SK-N-SH (cell line): ENCODE results near the gene POU2AF1. TPM values are rescaled to one million over a fixed set of nuclear protein-coding genes. Genes with fewer than 3 reads are reported as not detected.

Experiments
- CTCF ChIA-PET: fragments of 300-600, 350-600 bp; formaldehyde crosslinking; extraction: SDS; loops from one replicate; lab custom pipeline; 2021; lab: Yijun Ruan, JAX
- POLR2A ChIA-PET: fragments of 350-600 bp; sonication (Branson Sonifier 250); formaldehyde crosslinking; extraction: SDS; loops from one replicate; lab custom pipeline; 2020; ENCODE audit warnings: antibody characterized with exemption, inconsistent platforms; lab: Yijun Ruan, JAX
- DNase-seq: peaks from one replicate; pipeline ENCODE4 v3.0.0; 2012
- H2AFZ ChIP-seq: fragments of 200-600 bp; sonication (generic); 2 replicates; pipeline ENCODE4 v1.8.1; 2016; ENCODE audit warnings: antibody characterized with exemption, mild to moderate bottlenecking, low read depth
- H3F3A ChIP-seq: fragments of 200-600 bp; sonication (generic); replicated peaks from 2 replicates; pipeline ENCODE3; 2016; ENCODE audit warnings: antibody characterized with exemption, mild to moderate bottlenecking; ENCODE audit not compliant: insufficient read depth
- H3K27ac ChIP-seq, 2 experiments: fragments of 200-500 bp in 1 of 2; fragments of 200-600 bp in 1 of 2; sonication (Bioruptor generic) in 1 of 2; sonication (generic), shearing (Covaris generic) in 1 of 2; 2 replicates each; pipeline versions ENCODE4 v1.5.1 to v1.6.1; 2014 to 2016; ENCODE audit warnings: low read depth in 2 of 2, inconsistent platforms in 1 of 2, low read length in 1 of 2, mild to moderate bottlenecking in 1 of 2, mixed read lengths in 1 of 2
- H3K27me3 ChIP-seq: fragments of 200-600 bp; sonication (generic), shearing (Covaris generic); 2 replicates; pipeline ENCODE4 v1.6.1; 2016; ENCODE audit warnings: mixed run types; ENCODE audit not compliant: insufficient read depth
- H3K36me3 ChIP-seq, 2 experiments: fragments of 200-500 bp in 1 of 2; fragments of 200-600 bp in 1 of 2; sonication (Bioruptor generic) in 1 of 2; sonication (generic) in 1 of 2; replicated peaks in 1 of 2; 2 replicates each; pipeline versions ENCODE3 to v1.5.1; 2014 to 2016; ENCODE audit warnings: low read length in 1 of 2, mild to moderate bottlenecking in 1 of 2; ENCODE audit not compliant: insufficient read depth in 2 of 2, control insufficient read depth in 1 of 2
- H3K4me1 ChIP-seq, 2 experiments: fragments of 200-500 bp in 1 of 2; fragments of 200-600 bp in 1 of 2; sonication (Bioruptor generic) in 1 of 2; sonication (generic), shearing (Covaris generic) in 1 of 2; 2 replicates each; pipeline versions ENCODE4 v1.5.1 to v1.6.1; 2014 to 2016; ENCODE audit warnings: low read depth in 1 of 2, low read length in 1 of 2, mixed run types in 1 of 2; ENCODE audit not compliant: insufficient read depth in 2 of 2, control insufficient read depth in 1 of 2
- H3K4me2 ChIP-seq: fragments of 200-600 bp; sonication (generic), shearing (Covaris generic); 2 replicates; pipeline ENCODE4 v1.6.1; 2017; ENCODE audit warnings: mixed run types
- H3K4me3 ChIP-seq, 2 experiments: fragments of 200-500 bp in 1 of 2; fragments of 200-600 bp in 1 of 2; sonication (Bioruptor generic) in 1 of 2; sonication (generic), shearing (Covaris generic) in 1 of 2; 2 replicates each; pipeline versions ENCODE4 v1.5.1 to v1.8.1; 2014 to 2016; ENCODE audit warnings: low read depth in 2 of 2, inconsistent platforms in 1 of 2, low read length in 1 of 2, mild to moderate bottlenecking in 1 of 2, mixed read lengths in 1 of 2, moderate library complexity in 1 of 2
- H3K79me2 ChIP-seq: fragments of 200-600 bp; sonication (generic); 2 replicates; pipeline ENCODE4 v1.8.1; 2017; ENCODE audit warnings: mild to moderate bottlenecking; ENCODE audit not compliant: insufficient read depth
- H3K9ac ChIP-seq: fragments of 200-600 bp; sonication (generic); 2 replicates; pipeline ENCODE4 v1.6.1; 2017; ENCODE audit warnings: mixed run types
- H3K9me2 ChIP-seq: fragments of 200-600 bp; sonication (generic); 2 replicates; pipeline ENCODE4 v1.6.1; 2017; ENCODE audit warnings: mixed run types
- H3K9me3 ChIP-seq: fragments of 200-600 bp; sonication (generic); 2 replicates; pipeline ENCODE4 v1.6.1; 2017; ENCODE audit warnings: mixed run types, mild to moderate bottlenecking, moderate library complexity
- H4K20me1 ChIP-seq: fragments of 200-600 bp; sonication (generic); 2 replicates; pipeline ENCODE4 v1.6.1; 2017; ENCODE audit warnings: mild to moderate bottlenecking, mixed run types; ENCODE audit not compliant: insufficient read depth
- CTCF ChIP-seq: fragments of 200-600 bp; sonication (generic); IDR thresholded peaks from 2 replicates; pipeline ENCODE4 v1.6.1; 2017; ENCODE audit warnings: antibody characterized with exemption, mild to moderate bottlenecking, moderate library complexity
- ELF1 ChIP-seq: IDR thresholded peaks from 2 replicates; pipeline ENCODE4 v1.4.0; 2012
- EP300 ChIP-seq, 2 experiments: IDR thresholded peaks; 2 replicates each; pipeline versions ENCODE4 v1.4.0 to v1.6.1; 2012; ENCODE audit warnings: borderline replicate concordance in 1 of 2, low read depth in 1 of 2, low read length in 1 of 2
- EZH2phosphoT487 ChIP-seq: fragments of 200-600 bp; sonication (generic); IDR thresholded peaks from 2 replicates; pipeline ENCODE4 v1.6.1; 2017; ENCODE audit warnings: low read depth, mixed run types, mild to moderate bottlenecking, antibody characterized with exemption, moderate library complexity, borderline replicate concordance
- GABPA ChIP-seq: IDR thresholded peaks from 2 replicates; pipeline ENCODE4 v1.4.0; 2012; ENCODE audit warnings: low read depth, mild to moderate bottlenecking
- MXI1 ChIP-seq: IDR thresholded peaks from 2 replicates; pipeline ENCODE4 v1.6.1; 2012; ENCODE audit warnings: mild to moderate bottlenecking, low read depth, low read length, improper control_type of control experiment
- POLR2AphosphoS5 ChIP-seq: IDR thresholded peaks from 2 replicates; pipeline ENCODE4 v1.6.1; 2012; ENCODE audit warnings: low read depth, low read length
- RAD21 ChIP-seq: IDR thresholded peaks from 2 replicates; pipeline ENCODE4 v1.6.1; 2012; ENCODE audit warnings: mild to moderate bottlenecking, low read length
- SMC3 ChIP-seq: IDR thresholded peaks from 2 replicates; pipeline ENCODE4 v1.6.1; 2012; ENCODE audit warnings: low read depth, low read length, improper control_type of control experiment
- USF1 ChIP-seq: IDR thresholded peaks from 2 replicates; pipeline ENCODE4 v1.4.0; 2012; ENCODE audit warnings: low read depth, borderline replicate concordance
- WGBS: methylation state at CpG from one replicate; pipeline ENCODE4 v1.1.6; 2017; ENCODE audit warnings: low lambda C conversion rate; 5-methylcytosine and 5-hydroxymethylcytosine counted together
- polyA plus RNA-seq, 3 experiments: library from polyadenylated mRNA; depleted of rRNA; stranded (reverse); fragments of >200 nt; gene quantifications; 2 replicates each; pipeline ENCODE4 v1.2.3, GENCODE V29; 2012

POU2AF1 gene
- polyA plus RNA-seq, 1 of the 3 experiments (the other 2 are of a cell fraction) = 0.07 TPM

- Histone ChIP-seq H3K27ac (no peak overlapping the region), H3K9me3 (0 out of 2 replicates have a peak, but pooled peaks cover 3% of the 10 kb centered on the region), H3K36me3 (no peaks in the 10 kb centered on the region), H2AFZ (no peak overlapping the region), H3K4me3 (no peak overlapping the region), H3K4me1 (peaks cover 9 to 22% of the 10 kb centered on the region in 2 experiments; a peak in 2 of 4 replicates), H3K79me2 (no peaks in the 10 kb centered on the region), H3K9ac (no peak overlapping the region), H3K4me2 (no peak overlapping the region), H4K20me1 (no peaks in the 10 kb centered on the region), H3K27me3 (no peaks in the 10 kb centered on the region), H3K9me2 (no peaks in the 10 kb centered on the region), H3F3A (no peaks in the 10 kb centered on the region)
- ChIA-PET CTCF (no interaction called here), POLR2A (no interaction called here)
- no peak for TF ChIP-seq RAD21
- no peak for TF ChIP-seq SMC3
- TF ChIP-seq USF1 = no peak
- DNase-seq = no peak
These were observed 39.2 kb downstream of the POU2AF1 start for GRCh38 chr11:111339758-111340388.

- peaks cover 7% of the 10 kb centered on the region for H3F3A ChIP-seq
- TF ChIP-seq ELF1 = no peak
- TF ChIP-seq CTCF = no peak
- TF ChIP-seq EP300 (IDR thresholded peaks at IDR 0.05; ENCODE audit: borderline replicate concordance in 1 of 2, low read depth in 1 of 2, low read length in 1 of 2) = peak in 1 of 2 experiments; percentile 29; a peak in 1 of 4 replicates
- no peak for TF ChIP-seq MXI1
- no peak for TF ChIP-seq EZH2phosphoT487
- no peak for TF ChIP-seq POLR2AphosphoS5
- no peak for TF ChIP-seq USF1
- TF ChIP-seq SMC3 = no peak
- TF ChIP-seq GABPA = no peak
- no peak overlapping the region for H3K27ac ChIP-seq
- H3K4me1 ChIP-seq = peaks cover 26 to 32% of the 10 kb centered on the region in 2 experiments
- H3K4me2 ChIP-seq = no peak overlapping the region
- H3K9me2 ChIP-seq = no peaks in the 10 kb centered on the region
- no peak overlapping the region for H3K4me3 ChIP-seq
- 79% methylated on average over 2 of the region's 2 CpGs for WGBS
- H4K20me1 ChIP-seq = no peaks in the 10 kb centered on the region
- DNase-seq = no peak
- ChIA-PET CTCF (interaction anchor here (0.6 kb wide), 1 partner anchor 14 kb away, joined by 3 read pairs; no protein-coding TSS in a partner anchor), POLR2A (no interaction called here)
- H3K9me3 ChIP-seq = 0 out of 2 replicates have a peak, but pooled peaks cover 3% of the 10 kb centered on the region
- no peak overlapping the region for H3K9ac ChIP-seq
- no peaks in the 10 kb centered on the region for H3K36me3 ChIP-seq
- H3K27me3 ChIP-seq = no peaks in the 10 kb centered on the region
- H3K79me2 ChIP-seq = no peaks in the 10 kb centered on the region
- H2AFZ ChIP-seq = no peak overlapping the region
These were observed 42.4 kb downstream of the POU2AF1 start for GRCh38 chr11:111336582-111337256.
